ENCODE data around the gene ITGA1.

ITGA1 gene

GRCh38 chr5:52998552-52999313, 211.0 kb downstream of the ITGA1 start:
- DNase-seq (ENCODE audit: low spot score) = no peak

GRCh38 chr5:52999344-52999949, 211.7 kb downstream of the ITGA1 start:
- peak; percentile 53 for DNase-seq (ENCODE audit: low spot score)

GRCh38 chr5:53001541-53001940, 213.8 kb downstream of the ITGA1 start:
- no peak for DNase-seq (ENCODE audit: low spot score)

GRCh38 chr5:53002491-53002890, 214.8 kb downstream of the ITGA1 start:
- no peak for DNase-seq (ENCODE audit: low spot score)

GRCh38 chr5:53003144-53003543, 215.4 kb downstream of the ITGA1 start:
- no peak for DNase-seq (ENCODE audit: low spot score)

- no peak for DNase-seq (ENCODE audit: low spot score)
Observed at GRCh38 chr5:53006911-53007890, 219.5 kb downstream of the ITGA1 start.

- no peak for DNase-seq (ENCODE audit: low spot score)
Observed at GRCh38 chr5:53008751-53009150, 221.0 kb downstream of the ITGA1 start.

Data from GM03348 (cell line).